Cardiac muscle cell (in vitro differentiated cells and primary cell): ENCODE measurements around the gene WNT2B. TPM values are rescaled to one million over a fixed set of nuclear protein-coding genes. Genes with fewer than 3 reads are reported as not detected.
"Not testable (repeated sequence)": the region's sequence is repeated elsewhere in the genome, so short reads cannot be mapped to it uniquely, and the experiment has no call there.

Source experiments
- DNase-seq, 2 donors: peaks; one replicate each; pipeline versions ENCODE4 v3.0.0 to v3.0.0-alpha.2; 2010 to 2017; ENCODE audit warnings: low read depth in 1 of 2, low spot score in 1 of 2
- H3K27ac ChIP-seq: fragments of 200-600 bp; sonication (generic); 2 replicates; pipeline ENCODE4 v1.5.1; 2016
- H3K27me3 ChIP-seq: fragments of 200-600 bp; sonication (generic); 2 replicates; pipeline ENCODE4 v1.6.0; 2016; ENCODE audit warnings: control low read depth
- H3K36me3 ChIP-seq: fragments of 200-600 bp; sonication (generic); 2 replicates; pipeline ENCODE4 v1.5.1; 2016; ENCODE audit warnings: control low read depth
- H3K4me1 ChIP-seq: fragments of 200-600 bp; sonication (generic); 2 replicates; pipeline ENCODE4 v1.8.1; 2017; ENCODE audit warnings: low read depth, mild to moderate bottlenecking, mixed run types
- H3K4me3 ChIP-seq: fragments of 200-600 bp; sonication (generic); 2 replicates; pipeline ENCODE4 v1.5.1; 2016; ENCODE audit warnings: mild to moderate bottlenecking
- H3K9me3 ChIP-seq: fragments of 200-600 bp; sonication (generic); 2 replicates; pipeline ENCODE4 v1.5.1; 2017; ENCODE audit warnings: low read depth, mild to moderate bottlenecking, control low read depth
- polyA plus RNA-seq: library from polyadenylated mRNA; unstranded; fragments of >200 nt; fragmentation: Nextera tagmentation; extraction: Ambion mirVana; gene quantifications from 2 replicates; pipeline ENCODE4 v1.2.1, GENCODE V29; 2016
- total RNA-seq: library from RNA; depleted of rRNA; stranded (reverse); fragments of >200 nt; gene quantifications from 2 replicates; pipeline ENCODE4 v1.2.3, GENCODE V29; 2016
- TF ChIP-seq, protein P1 (sequence below): IDR thresholded peaks from 2 replicates; pipeline ENCODE4 v1.5.1; 2012; ENCODE audit warnings: low read depth, mild to moderate bottlenecking, low read length

The WNT2B gene
- total and polyA plus RNA-seq, 2 experiments from 2014 or later: 1.1 to 1.2 TPM

DNA sequence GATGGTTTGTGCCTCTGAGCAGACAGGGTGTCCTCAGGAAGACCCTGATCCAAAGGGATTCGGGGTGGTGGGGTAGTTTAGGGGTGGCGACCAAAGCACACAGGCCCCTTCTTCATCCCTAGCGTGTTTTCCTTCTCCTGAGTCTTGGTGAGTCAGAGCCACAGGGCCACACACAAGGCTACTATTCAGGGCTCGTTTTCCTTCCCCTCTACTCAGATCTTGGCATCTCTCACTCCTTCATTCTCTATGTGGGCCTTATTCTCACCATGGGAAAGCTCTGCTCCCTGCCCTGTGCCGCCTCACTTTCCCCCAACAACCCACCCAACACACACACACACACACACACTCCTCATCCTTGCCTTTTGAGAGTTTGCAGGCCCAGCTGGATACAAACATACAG is 43.6 kb upstream of the WNT2B start:
- H3K4me3 ChIP-seq: no peak overlapping the region
- no peak overlapping the region for H3K27ac ChIP-seq
- H3K27me3 ChIP-seq: no peaks in the 10 kb centered on the region
- H3K9me3 ChIP-seq: no peaks in the 10 kb centered on the region
- peaks cover 4% of the 10 kb centered on the region for H3K4me1 ChIP-seq
- H3K36me3 ChIP-seq: no peaks in the 10 kb centered on the region
- TF ChIP-seq, protein P1, sequence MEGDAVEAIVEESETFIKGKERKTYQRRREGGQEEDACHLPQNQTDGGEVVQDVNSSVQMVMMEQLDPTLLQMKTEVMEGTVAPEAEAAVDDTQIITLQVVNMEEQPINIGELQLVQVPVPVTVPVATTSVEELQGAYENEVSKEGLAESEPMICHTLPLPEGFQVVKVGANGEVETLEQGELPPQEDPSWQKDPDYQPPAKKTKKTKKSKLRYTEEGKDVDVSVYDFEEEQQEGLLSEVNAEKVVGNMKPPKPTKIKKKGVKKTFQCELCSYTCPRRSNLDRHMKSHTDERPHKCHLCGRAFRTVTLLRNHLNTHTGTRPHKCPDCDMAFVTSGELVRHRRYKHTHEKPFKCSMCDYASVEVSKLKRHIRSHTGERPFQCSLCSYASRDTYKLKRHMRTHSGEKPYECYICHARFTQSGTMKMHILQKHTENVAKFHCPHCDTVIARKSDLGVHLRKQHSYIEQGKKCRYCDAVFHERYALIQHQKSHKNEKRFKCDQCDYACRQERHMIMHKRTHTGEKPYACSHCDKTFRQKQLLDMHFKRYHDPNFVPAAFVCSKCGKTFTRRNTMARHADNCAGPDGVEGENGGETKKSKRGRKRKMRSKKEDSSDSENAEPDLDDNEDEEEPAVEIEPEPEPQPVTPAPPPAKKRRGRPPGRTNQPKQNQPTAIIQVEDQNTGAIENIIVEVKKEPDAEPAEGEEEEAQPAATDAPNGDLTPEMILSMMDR: no peak
- DNase-seq: peak in 1 of 2 donors; percentile 42

DNA sequence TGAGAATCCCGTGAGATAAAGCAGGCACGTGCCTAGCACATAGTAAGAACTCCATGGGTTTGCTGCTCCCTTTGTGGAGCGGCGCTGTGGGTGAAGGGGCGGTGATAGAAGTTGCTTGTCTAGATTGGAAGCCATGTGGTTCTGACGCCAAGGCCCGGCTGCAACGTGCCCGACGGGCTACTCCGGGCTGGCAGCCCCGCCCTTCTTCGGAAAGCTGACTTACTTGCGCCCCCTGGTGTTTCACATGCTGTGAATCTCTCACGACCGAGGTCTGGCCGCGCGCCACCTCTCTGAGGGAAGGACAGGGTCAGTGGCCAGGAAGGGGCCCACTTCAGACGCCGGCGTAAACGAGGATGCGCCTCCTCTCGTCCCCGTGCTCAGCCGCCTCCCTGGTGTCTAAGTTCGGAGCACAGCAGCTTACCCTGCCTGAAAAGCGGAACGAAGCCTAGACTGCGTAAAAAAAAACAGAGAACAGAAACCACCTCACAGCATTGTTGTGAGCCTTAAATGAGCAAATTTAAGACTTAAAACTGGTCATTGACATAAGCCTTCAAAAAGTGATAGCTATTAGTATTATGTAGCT is 42.6 kb upstream of the WNT2B start:
- H3K4me1 ChIP-seq: peaks cover under 1% of the 10 kb centered on the region
- no peaks in the 10 kb centered on the region for H3K9me3 ChIP-seq
- TF ChIP-seq, protein P1: peak; percentile 80
- H3K36me3 ChIP-seq: no peaks in the 10 kb centered on the region
- peak; percentile 96 to 98 for DNase-seq
- no peak overlapping the region for H3K27ac ChIP-seq
- H3K4me3 ChIP-seq: peak overlapping the region; percentile 9
- H3K27me3 ChIP-seq: no peaks in the 10 kb centered on the region

DNA sequence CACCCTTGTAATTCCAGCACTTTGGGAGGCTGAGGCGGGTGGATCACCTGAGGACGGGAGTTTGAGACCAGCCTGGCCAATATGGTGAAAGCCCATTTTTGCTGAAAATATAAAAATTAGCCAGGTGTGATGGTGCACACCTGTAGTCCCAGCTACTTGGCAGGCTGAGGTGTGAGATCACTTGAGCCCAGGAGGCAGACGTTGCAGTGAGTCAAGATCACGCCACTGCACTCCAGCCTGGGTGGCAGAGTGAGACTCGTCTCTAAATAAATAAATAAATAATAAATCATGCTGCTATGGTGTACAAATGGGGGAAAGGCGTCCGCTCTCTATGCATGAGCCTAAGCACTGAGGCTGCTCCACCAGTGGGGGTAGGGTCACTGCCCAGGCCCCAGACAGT is 38.4 kb upstream of the WNT2B start:
- not testable (repeated sequence) for H3K4me1 ChIP-seq, H3K27ac ChIP-seq, DNase-seq, H3K4me3 ChIP-seq, H3K9me3 ChIP-seq, H3K27me3 ChIP-seq, H3K36me3 ChIP-seq

DNA sequence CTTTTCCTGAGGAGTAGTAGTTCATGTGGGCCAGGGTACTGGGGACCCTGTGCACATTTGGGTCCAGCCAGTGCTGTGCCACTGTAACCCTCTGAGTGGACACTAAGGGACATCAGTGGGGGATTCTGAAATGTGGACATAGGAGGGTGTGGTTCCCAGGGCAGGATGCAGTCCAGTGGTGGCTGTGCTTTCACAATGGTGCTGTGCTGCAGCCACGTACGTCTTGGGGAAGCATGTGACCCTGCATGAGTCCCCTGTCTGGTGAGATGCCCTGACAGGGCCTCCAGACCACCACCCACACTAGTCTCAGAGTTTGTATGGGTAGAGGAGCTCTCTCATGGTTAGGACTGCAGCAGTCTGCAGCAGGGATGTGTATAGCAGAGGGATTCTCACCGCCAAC is 37.8 kb upstream of the WNT2B start:
- Histone ChIP-seq H3K4me3 (no peak overlapping the region), H3K4me1 (no peaks in the 10 kb centered on the region), H3K27ac (no peak overlapping the region), H3K9me3 (no peaks in the 10 kb centered on the region), H3K36me3 (no peaks in the 10 kb centered on the region), H3K27me3 (no peaks in the 10 kb centered on the region)
- TF ChIP-seq, protein P1: no peak
- DNase-seq: no peak

DNA sequence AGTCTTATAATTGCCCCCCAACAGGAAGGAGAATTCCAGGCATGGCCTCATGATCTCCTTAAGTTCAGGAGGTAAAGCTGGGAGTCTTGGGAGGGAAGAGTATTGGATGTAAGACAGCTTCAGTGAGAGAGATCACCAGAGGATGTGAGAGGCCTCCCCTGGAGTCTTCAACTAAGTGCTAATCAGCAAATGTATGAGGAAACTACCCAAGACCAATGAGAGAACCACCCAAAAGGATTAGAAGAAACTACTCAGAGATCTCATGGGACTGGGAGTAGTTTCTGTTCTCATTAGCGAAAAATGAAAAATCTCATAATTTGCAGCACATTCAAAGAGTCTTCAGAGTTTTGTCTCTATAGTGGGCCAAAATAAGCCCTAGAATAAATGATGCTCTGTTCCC is 36.6 kb upstream of the WNT2B start:
- TF ChIP-seq, protein P1: no peak
- no peak overlapping the region for H3K27ac ChIP-seq
- H3K4me1 ChIP-seq: no peaks in the 10 kb centered on the region
- DNase-seq: no peak
- H3K4me3 ChIP-seq: no peak overlapping the region
- H3K9me3 ChIP-seq: no peaks in the 10 kb centered on the region
- no peaks in the 10 kb centered on the region for H3K36me3 ChIP-seq
- H3K27me3 ChIP-seq: no peaks in the 10 kb centered on the region

DNA sequence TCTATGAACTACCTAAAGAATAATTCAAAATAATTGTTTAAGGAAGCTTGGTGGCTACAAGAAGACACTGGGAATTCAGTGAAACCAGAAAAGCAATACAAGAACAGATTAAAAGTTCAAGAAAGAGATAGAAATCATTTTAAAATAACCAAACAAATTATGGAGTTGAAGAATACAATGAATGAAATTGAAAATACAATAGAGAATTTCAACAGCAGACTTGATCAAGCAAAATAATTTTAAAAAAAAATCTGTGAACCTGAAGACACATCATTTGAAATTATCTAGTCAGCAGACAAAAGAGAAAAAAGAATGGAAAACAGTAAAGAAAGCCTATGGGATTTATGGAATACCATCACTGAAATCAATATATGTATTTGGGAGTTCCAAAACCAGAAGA is 31.2 kb upstream of the WNT2B start:
- DNase-seq: no peak
- Histone ChIP-seq H3K27ac (no peak overlapping the region), H3K9me3 (no peaks in the 10 kb centered on the region), H3K27me3 (no peaks in the 10 kb centered on the region), H3K4me3 (no peak overlapping the region), H3K4me1 (no peaks in the 10 kb centered on the region), H3K36me3 (no peaks in the 10 kb centered on the region)
- TF ChIP-seq, protein P1: no peak
